ENCODE data around the gene NOP53. TPM values are rescaled to one million over a fixed set of nuclear protein-coding genes. Genes with fewer than 3 reads are reported as not detected.

Gene NOP53
- total and polyA plus RNA-seq, 9 of the 15 experiments (the other 6 are each of a cell fraction or from before 2014, with no cell fraction given) = 6.5 to 274 (median 145) TPM

- Histone ChIP-seq H3K27ac (ENCODE audit: extremely low read depth, low read depth, low read length) (no peak overlapping the region), H3K4me3 (no peak overlapping the region), H3K9me3 (replicated peaks; ENCODE audit: control insufficient read depth, insufficient read depth, low read depth, low read length) (no peaks in the 10 kb centered on the region), H3K4me2 (ENCODE audit: insufficient read depth, low read length) (no peak overlapping the region), H3K27me3 (ENCODE audit: control insufficient read depth in 2 of 2, insufficient read depth in 2 of 2, low read length in 2 of 2) (no peaks in the 10 kb centered on the region), H3K9ac (ENCODE audit: insufficient read depth in 1 of 2, low read depth in 2 of 2, low read length in 2 of 2) (no peak overlapping the region), H3K4me1 (replicated peaks in 1 of 2; ENCODE audit: control insufficient read depth in 2 of 2, insufficient read depth in 2 of 2, low read length in 2 of 2) (peaks cover 0 to 21% of the 10 kb centered on the region in 2 experiments; a peak in 2 of 5 replicates), H3K79me2 (ENCODE audit: control insufficient read depth, insufficient read depth, low read length) (peaks cover 1% of the 10 kb centered on the region; the same call in 1 of the 3 replicates), H3K36me3 (ENCODE audit: control insufficient read depth, insufficient read depth, low read length) (peaks cover 90% of the 10 kb centered on the region; the same call in 2 of the 3 replicates), H2AFZ (ENCODE audit: low read depth, low read length) (no peak overlapping the region), H3K9me1 (ENCODE audit: control insufficient read depth, insufficient read depth, low read length) (peaks cover under 1% of the 10 kb centered on the region), H4K20me1 (replicated peaks; ENCODE audit: control insufficient read depth, insufficient read depth, low read length) (peaks cover 7% of the 10 kb centered on the region)
- ATAC-seq (no peak), DNase-seq (ENCODE audit: extremely low read depth in 1 of 4, low spot score in 3 of 4) (no peak), FAIRE-seq (no peak)
- 90% methylated on average over 15 of the region's 36 CpGs for WGBS (ENCODE audit: insufficient coverage, low coverage, missing lambda C conversion rate)
- in situ Hi-C loops (cut with MboI) (no loop called here), intact Hi-C loops (cut with micrococcal nuclease) (no loop called here)
- no TSS peak for BruUV-seq (replicated peaks)
- CTCF ChIA-PET (ENCODE audit: low intra/inter-chr PET ratio) = no interaction called here
- TF ChIP-seq SMAD3 (CRISPR knock-in tag; conservative IDR thresholded peaks at IDR 0.05) = no peak
- peak; percentile 60; the same call in 1 of the 2 replicates for TF ChIP-seq POLR2G (IDR thresholded peaks at IDR 0.05; ENCODE audit: low read depth, low read length)
- no peak for TF ChIP-seq HCFC1 (IDR thresholded peaks at IDR 0.05; ENCODE audit: low read depth, low read length)
- TF ChIP-seq ZBTB33 (CRISPR knock-in tag; IDR thresholded peaks at IDR 0.05) = peak; percentile 70
- TF ChIP-seq NFIC (IDR thresholded peaks at IDR 0.05) = no peak
- no peak for TF ChIP-seq ZNF165 (CRISPR knock-in tag; IDR thresholded peaks at IDR 0.05; ENCODE audit: borderline replicate concordance)
- TF ChIP-seq MBD1 (CRISPR knock-in tag; IDR thresholded peaks at IDR 0.05) = no peak
- TF ChIP-seq GATA2 (CRISPR knock-in tag; IDR thresholded peaks at IDR 0.05) = no peak
- TF ChIP-seq PKNOX1 (IDR thresholded peaks at IDR 0.05) = no peak
- TF ChIP-seq MIER1 (IDR thresholded peaks at IDR 0.05; ENCODE audit: low read depth) = no peak
- no peak for TF ChIP-seq KAT8 (IDR thresholded peaks at IDR 0.05; ENCODE audit: low read depth)
- TF ChIP-seq RBFOX2 (IDR thresholded peaks at IDR 0.05; ENCODE audit: low read depth, low read length) = peak; percentile 54
- POLR2A ChIA-PET = interaction anchor here (0.6 to 3.4 kb wide), 4 partner anchors 8 to 335 kb away, joined by 3 to 17 read pairs (median 12); partner anchors contain the start of gene NOP53
Observed at GRCh38 chr19:47755065-47755761, 9.9 kb downstream of the NOP53 start.
